Stimulated activated CD8-positive, alpha-beta memory T cell treated with anti-CD3 and anti-CD28 coated beads, Interleukin-7, amount 100 ng/mL, for 1 hour (primary cell): ENCODE results near the gene CCNG2.

Experiments used
- DNase-seq, 2 donors: peaks; one replicate each; pipeline ENCODE4 v3.0.0-alpha.2; 2020; ENCODE audit warnings: low read depth in 2 of 2

The CCNG2 gene

DNA sequence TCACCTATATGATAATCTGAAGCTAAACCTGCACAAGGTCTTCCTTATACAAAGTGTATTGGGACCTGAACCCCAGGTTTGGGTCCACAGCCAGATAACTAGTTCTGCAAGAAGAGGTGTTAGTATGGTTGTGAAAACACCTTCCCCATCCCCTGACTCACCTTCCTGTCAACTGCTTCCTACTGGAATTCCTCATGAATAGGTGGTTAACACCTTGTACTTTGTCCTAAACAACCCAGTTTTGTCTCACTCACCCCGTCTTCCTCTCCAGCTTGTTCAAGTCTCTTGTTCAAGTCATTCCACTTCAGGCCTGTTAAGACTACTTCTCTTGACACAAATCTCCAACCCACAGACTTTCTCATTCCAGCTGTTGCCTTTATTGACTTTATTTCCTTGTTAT lies 45.5 kb downstream of the CCNG2 start:
- no peak for DNase-seq

DNA sequence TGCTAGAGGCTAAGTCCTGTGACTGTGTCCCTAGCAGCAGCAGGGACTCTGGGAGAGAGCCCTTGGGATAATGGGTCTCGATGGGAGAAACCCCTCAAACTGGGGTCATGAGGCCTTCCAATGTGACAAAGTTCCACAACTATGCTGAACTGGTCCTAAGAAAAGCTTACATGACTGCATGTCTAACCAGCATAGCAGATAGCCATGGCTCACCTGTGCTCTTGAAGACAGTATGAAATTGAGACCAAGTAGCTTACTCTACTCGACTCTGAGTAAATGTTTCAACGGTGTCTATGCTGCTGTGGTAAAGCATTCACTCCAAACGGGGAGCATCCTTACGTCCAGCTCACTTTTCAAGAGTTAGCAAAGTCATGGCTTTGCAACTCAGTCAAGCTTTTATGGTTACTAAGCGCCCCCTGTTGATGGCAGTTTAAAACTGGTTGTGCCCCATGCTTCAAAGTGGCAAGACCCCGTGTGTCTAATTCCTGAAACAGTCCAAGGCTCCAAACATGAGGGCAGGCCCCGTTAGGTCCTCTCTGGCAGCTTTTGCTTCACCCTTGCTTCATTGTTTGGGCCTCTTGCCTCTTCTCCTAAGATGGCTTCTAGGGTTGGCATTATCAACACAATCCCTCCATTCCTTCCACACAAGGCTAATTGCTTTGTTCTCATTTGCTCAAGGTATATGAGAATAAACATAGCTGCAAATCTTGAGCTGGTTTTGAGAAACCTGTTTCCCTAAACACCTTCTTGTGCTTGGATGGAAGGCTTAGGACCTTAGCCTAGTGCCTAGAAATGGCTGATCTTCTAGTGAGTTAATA lies 46.6 kb downstream of the CCNG2 start:
- DNase-seq: peak; percentile 31 to 48

DNA sequence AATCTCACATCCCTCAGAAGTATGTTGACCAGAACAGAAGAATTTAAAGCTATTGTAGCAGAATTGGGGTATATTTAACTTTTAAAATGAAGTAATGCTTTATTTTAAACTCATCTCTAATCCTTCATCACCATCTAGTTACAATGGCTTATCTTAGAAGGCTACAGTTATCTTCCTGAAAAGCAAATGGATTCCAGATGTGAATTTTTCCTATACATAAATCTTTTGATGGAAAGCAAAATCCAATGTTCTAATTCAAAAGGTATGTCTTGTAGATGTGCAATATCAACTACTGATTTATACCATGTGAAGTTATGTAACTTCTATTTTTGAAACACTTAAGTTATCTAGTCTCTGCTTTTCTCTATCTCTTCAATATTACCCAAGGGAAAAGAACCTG lies 47.6 kb downstream of the CCNG2 start:
- no peak for DNase-seq

DNA sequence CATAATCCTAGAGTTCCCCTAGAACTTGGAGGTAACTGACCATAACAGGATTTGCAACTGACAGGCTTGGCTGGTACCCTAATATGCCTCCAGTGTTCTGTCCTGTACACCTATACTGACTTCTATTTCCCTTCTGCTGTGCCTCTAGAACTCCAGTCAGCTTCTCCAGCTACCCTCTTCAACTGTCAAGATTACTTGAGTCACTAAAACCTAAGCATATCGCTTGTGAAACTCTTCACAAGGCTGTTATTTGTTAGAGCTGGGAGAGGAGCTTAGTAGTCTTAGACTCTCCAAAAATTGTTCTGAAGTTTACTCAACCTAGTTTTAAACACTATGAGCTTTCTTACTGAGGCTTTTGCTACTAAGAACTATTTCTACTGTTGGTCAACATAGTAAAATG lies 52.0 kb downstream of the CCNG2 start:
- DNase-seq: no peak

DNA sequence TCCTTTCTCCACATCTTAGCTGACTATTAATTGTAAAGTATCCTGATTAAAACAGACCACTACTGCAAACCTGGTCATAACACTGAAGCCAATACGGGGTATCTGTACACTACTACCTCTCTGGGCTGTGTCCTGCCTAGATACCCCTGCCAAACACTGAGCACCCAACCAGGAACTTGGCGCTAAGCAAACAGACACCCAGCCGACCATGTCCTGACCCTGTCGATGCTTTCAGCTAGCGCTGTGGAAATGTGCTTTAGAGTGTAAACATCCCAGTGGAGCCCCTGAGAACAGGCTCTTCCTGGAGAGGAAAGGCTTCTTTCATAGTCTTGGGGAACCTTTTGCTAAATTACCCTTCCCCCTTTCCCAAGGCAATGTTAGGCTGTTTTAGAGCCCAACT lies 52.9 kb downstream of the CCNG2 start:
- no peak for DNase-seq

DNA sequence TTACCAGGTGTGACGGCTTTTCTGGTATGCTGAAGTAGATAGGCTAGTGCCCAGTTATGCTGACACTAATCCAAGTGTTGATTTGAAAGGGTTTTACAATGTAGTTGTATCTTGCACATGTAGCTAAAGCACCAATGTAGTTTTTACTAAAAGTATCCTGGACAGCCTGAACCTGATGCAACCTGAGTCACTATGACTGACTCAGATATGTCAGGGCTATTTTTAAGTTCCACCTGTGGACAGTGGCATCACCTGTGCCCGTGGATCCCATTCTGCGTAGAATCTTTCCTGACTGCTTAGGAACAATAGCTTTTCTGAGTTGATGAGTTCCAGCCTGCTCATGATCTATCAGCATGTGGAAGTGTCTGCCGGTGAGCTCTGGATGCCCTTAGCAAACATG lies 58.1 kb downstream of the CCNG2 start:
- no peak for DNase-seq

DNA sequence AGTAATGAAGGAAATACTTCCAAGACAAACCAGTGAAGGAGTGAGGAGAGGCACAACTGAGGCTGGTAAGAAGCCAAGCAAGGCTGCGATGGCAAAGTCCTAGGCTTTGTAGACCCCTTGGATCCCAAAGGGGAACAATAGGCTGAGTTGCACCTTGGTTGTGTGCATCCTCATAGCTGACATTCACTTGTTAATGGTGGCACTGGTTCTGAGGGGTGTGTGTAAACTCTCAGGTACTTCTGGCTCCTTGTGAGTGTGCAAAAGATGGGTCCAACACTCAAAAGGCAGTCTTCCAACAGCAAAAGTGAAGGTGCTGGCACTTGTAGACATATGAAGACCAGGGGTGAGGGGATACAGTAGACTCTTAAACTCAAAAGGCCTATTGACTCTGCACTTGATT lies 60.5 kb downstream of the CCNG2 start:
- DNase-seq: no peak

DNA sequence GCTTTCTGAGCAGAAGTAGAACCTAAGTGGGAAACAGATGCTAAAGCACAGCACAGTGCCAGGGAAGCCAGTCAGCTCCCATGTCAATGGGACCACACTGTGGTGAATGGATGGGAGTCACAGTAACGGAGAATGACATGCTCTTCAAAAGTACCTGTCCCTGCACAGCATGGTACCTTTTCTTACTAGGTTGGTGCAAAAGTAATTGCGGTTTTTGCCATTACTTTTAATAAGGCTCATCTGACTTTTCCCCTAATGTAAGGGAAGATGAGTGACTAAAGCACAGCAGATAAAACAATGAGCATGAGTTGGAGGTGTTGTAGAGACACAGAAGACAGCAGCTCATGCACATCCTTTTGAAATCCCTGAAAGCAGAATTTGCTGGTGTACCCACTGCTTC lies 62.3 kb downstream of the CCNG2 start:
- DNase-seq: no peak
